ENCODE measurements around the gene DCDC2.
"Not testable (repeated sequence)": the region's sequence is repeated elsewhere in the genome, so short reads cannot be mapped to it uniquely, and the experiment has no call there.

The DCDC2 gene

DNA sequence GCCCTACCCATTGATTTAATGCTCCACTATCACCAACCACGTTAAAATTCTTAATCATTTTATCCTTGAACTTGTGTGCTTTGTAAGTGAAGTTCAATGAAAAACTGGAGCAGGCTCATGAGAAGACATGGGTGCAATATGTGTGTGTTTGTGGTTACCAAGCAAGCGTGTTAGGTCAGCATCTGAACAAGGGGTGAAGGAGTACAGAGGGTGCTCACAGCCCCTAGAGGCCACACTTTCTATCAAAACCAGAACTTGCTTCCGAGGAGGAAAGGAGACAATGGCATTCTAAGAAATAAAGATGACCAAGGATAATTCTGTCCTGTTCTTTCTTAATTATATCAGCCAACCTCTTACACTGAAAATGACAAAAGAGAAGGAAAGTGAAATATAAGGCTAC lies 138.2 kb downstream of the DCDC2 start:
- no peak for DNase-seq (ENCODE audit: low read depth)

- DNase-seq (ENCODE audit: low read depth) = no peak
Measured at GRCh38 chr6:24214984-24215383, 142.9 kb downstream of the DCDC2 start.

DNA sequence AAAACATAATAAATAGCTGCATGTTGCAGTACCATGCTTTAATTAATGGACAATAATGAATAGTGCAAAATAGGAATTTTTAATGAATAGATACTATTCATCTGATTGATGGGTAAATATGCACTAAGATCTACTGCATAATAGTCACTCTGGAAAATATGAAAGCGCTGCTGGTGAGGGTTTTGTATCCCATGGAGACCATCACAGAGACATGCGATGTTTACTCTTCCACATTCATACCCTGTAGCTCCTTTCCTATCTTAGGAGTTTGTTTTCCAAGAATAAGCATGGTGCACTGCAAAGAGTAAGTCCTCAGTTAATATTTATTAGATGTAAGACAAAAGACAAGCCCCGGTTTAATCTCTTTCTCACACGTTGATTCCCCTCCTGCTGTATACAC lies 150.4 kb downstream of the DCDC2 start:
- DNase-seq (ENCODE audit: low read depth) = no peak

DNA sequence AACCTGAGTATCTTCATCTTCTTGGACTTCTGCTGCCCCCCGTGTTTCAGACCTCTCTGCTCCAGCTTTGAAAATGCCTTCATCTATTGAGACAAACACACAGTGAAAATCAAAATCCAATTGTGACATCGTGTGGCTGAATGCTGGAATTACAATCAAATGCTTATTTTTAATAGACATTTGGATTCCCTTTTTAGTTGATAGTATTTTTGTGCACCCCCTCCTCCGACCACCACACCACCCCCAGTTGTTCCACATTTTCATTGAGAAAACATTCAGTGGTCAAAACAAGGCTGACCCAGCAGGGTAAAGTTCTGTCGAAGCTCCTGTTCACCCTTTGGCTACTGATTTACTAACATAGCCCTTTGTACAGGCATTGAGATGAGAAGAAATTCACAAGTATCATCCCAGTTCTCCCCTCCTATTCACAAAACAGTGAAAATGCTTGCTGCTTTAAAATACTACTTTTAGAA lies 152.8 kb downstream of the DCDC2 start:
- no peak for DNase-seq (ENCODE audit: low read depth)

DNA sequence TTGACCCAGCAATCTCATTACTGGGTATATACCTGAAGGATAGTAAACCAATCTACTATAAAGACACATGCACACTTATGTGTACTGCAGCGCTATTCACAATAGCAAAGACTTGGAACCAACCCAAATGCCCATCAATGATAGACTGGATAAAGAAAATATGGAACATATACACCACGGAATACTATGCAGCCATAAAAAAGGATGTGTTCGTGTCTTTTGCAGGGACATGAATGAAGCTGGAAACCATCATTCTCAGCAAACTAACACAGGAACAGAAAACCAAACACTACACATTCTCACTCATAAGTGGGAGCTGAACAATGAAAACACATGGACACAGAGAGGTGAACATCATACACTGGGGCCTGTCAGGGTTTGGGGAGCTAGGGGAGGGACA lies 153.7 kb downstream of the DCDC2 start:
- not testable (repeated sequence) for DNase-seq (ENCODE audit: low read depth)

GRCh38 chr6:24197892-24198291 lies 160.0 kb downstream of the DCDC2 start:
- DNase-seq (ENCODE audit: low read depth) = no peak

GRCh38 chr6:24195836-24196597 lies 161.8 kb downstream of the DCDC2 start:
- DNase-seq (ENCODE audit: low read depth) = no peak

- no peak for DNase-seq (ENCODE audit: low read depth)
Measured at GRCh38 chr6:24194978-24195700, 162.7 kb downstream of the DCDC2 start.

GRCh38 chr6:24193364-24193763 lies 164.5 kb downstream of the DCDC2 start:
- DNase-seq (ENCODE audit: low read depth) = no peak

- DNase-seq (ENCODE audit: low read depth) = no peak
Measured at GRCh38 chr6:24191346-24191745, 166.5 kb downstream of the DCDC2 start.

GRCh38 chr6:24188578-24189080 lies 169.2 kb downstream of the DCDC2 start:
- no peak for DNase-seq (ENCODE audit: low read depth)

GRCh38 chr6:24187965-24188577 lies 169.8 kb downstream of the DCDC2 start:
- DNase-seq (ENCODE audit: low read depth) = no peak

DNA sequence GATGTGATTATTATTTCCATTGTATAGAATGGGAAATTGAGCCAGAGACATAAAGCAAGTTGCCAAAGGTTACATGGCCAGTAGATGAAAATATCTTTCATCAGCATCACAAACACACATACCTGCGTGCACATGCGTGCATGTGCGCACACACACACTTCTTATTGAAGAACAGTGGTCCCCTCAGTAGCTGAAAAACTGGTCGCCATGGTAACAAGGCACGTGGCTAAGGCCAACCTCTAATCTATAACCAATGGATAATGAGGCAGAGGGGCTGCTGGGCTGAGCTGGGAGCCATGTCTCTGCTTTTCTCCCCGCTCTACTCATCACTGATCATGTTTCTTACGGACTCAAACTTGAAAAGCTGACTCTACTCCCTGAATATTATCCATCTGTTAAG lies 171.5 kb downstream of the DCDC2 start:
- DNase-seq (ENCODE audit: low read depth) = no peak

DNA sequence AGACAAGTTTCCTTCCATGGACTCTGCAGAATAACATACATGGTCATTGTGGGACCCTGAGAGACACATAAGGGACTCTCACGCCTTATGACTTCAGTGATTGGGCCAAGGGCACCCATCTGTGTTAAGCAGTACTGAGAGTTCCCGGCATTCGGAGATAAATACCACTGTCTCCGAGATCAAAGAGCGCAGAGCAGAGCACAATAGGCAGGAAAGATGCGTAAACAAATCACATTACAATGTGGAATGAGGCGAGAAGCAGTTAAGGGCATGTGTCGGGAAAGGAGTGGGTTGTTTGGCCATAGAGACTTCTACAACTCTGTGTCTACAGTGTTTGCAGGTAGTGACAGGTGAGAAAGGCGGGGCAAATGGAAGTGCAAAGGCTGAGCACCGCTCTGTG lies 174.3 kb downstream of the DCDC2 start:
- no peak for DNase-seq (ENCODE audit: low read depth)

DNA sequence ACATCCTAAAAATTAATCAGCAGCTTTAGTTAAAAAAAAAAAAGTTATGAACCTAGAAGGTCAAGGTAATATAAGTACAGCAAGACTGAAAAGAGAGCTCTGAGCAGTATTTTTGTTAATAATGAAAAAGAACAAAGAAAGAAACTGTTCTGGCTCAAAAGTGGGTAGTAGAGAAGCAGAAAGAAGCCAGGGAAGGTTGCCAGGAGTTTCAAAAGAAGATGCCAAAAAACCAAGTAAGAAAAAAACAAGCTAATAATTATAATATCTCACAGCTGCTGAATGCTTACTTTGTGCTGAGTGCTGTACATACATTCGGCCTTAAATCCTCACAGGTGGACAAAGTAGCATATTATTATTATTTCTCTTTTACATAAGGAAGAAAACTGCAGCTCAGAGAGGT lies 200.0 kb downstream of the DCDC2 start:
- DNase-seq (ENCODE audit: low read depth) = no peak

DNA sequence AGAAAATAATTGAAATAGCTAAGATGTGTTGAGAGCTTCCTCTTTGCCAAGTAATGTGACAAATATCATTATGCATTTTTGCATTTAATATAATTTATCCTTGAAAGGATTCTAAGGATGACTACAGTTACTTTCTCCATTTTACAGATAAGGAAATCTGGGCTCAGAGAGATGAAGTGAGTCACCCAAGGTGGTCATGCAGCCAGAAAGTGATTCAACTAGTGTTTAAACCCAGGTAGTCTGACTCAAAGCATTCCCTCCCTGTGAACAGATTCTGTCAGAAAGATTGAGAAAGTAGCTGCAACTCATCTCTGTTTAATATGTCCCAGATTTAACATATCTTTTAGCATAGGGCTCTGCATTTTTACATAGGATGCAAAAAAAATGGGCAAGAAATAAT lies 203.7 kb downstream of the DCDC2 start:
- no peak for DNase-seq (ENCODE audit: low read depth)

- DNase-seq (ENCODE audit: low read depth) = no peak
Measured at GRCh38 chr6:24152014-24152413, 205.8 kb downstream of the DCDC2 start.

- DNase-seq (ENCODE audit: low read depth) = no peak
Measured at GRCh38 chr6:24149836-24150235, 208.0 kb downstream of the DCDC2 start.

GRCh38 chr6:24149296-24149695 lies 208.6 kb downstream of the DCDC2 start:
- no peak for DNase-seq (ENCODE audit: low read depth)

GRCh38 chr6:24148684-24149083 lies 209.2 kb downstream of the DCDC2 start:
- DNase-seq (ENCODE audit: low read depth) = no peak

DNA sequence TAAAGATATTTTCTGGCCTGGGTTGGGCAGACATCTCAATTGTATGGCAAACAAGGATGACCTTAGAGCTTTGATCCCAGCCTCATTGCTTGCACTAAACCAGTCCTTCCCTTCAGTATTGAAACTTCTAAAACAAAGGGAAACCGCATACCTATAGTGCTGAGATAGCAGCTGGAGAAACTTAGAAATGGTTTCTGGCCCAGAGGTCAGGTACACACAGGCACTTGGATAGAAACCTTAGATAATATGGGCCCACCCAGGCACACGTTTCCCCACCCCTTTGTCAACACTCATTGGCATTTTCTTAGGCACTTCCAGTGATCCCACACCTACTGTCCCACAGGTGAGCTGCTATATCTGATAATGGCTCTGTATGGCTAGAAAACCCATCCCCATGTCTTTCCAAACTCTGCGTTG lies 209.7 kb downstream of the DCDC2 start:
- no peak for DNase-seq (ENCODE audit: low read depth)

DNA sequence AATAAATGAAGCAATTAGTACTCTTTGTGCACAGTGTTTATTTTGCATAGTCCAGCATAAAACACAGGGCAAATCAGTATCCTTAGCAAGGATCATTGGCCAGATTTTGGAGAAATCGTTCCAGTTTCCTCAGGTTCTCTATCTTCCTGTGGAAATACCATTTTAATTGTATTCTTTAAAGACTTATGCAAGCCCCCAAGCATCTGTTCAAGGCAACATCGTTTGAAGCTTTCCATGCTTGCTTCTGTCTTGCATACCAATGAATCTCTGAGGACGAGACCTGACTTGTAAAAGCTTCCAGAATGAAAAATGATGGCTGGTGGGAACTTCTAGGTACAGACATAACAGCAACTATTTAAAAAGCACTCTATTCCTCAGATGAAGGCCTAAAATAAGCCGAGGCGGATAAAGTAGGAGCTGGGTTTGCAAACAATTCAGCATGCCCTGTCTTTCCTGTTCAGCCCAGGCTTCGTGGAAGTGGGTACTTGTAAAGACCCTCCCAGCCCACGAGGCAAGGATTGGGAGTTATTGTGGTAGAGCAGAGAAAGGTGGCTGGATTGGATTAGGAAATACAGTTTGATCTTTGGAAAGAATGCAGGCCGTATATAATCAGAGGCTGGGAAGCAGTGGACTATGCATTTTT lies 210.2 kb downstream of the DCDC2 start:
- DNase-seq (ENCODE audit: low read depth) = no peak

Measured in activated T-cell treated with anti-CD3 and anti-CD28 coated beads for 48 hours (primary cell).